Ramos (cell line): ENCODE measurements around the gene OR52E5.

Experiments
- in situ Hi-C: fragments of 300-500 bp; cut with MboI; formaldehyde crosslinking; loops from one replicate; pipeline ENCODE4 v1.14.3; 2022; ENCODE audit warnings: low sequenced_read_pairs; ENCODE audit not compliant: unreplicated experiment

Gene OR52E5

GRCh38 chr11:5931061-5931460 is 38.1 kb downstream of the OR52E5 start:
- in situ Hi-C loops = no loop called here

- in situ Hi-C loops = no loop called here
Observed at GRCh38 chr11:5932671-5933070, 39.7 kb downstream of the OR52E5 start.

- in situ Hi-C loops = no loop called here
Observed at GRCh38 chr11:5933116-5933515, 40.1 kb downstream of the OR52E5 start.

- in situ Hi-C loops = no loop called here
Observed at GRCh38 chr11:5937868-5938602, 45.0 kb downstream of the OR52E5 start.

GRCh38 chr11:5938603-5938965 is 45.6 kb downstream of the OR52E5 start:
- in situ Hi-C loops = no loop called here

GRCh38 chr11:5940748-5941147 is 47.7 kb downstream of the OR52E5 start:
- in situ Hi-C loops = no loop called here

GRCh38 chr11:5941951-5942350 is 48.9 kb downstream of the OR52E5 start, which contains the start of gene OR56A3:
OR56A3 (plus strand) TSS chr11:5942251; CDS start chr11:5947347, 5,096 bp downstream.
- in situ Hi-C loops = no loop called here
